CD8-positive, alpha-beta memory T cell (primary cell): ENCODE results near the gene SETDB1. TPM values are rescaled to one million over a fixed set of nuclear protein-coding genes. Genes with fewer than 3 reads are reported as not detected.
A peak's percentile ranks its signal among the peaks of the same experiment; 100 is the strongest.

Source experiments
- CTCF ChIA-PET: fragments of 350-600 bp; sonication (Branson Sonifier 250); formaldehyde crosslinking; loops from one replicate; lab custom pipeline; 2021; ENCODE audit warnings: antibody characterized with exemption; lab: Charles Lee
- POLR2A ChIA-PET: fragments of 350-600 bp; sonication (Branson Sonifier 250); formaldehyde crosslinking; loops from one replicate; lab custom pipeline; 2021; ENCODE audit warnings: antibody characterized with exemption; lab: Charles Lee
- DNase-seq, 5 donors: peaks; one replicate each; pipeline versions ENCODE4 v3.0.0 to v3.0.0-alpha.2; 2020 to 2022; ENCODE audit warnings: mixed read lengths in 1 of 5
- H3K27ac ChIP-seq: one replicate; pipeline ENCODE4 v1.7.0; 2013; ENCODE audit warnings: low read depth, mild to moderate bottlenecking, low read length, moderate library complexity
- H3K27me3 ChIP-seq: 2 replicates; pipeline ENCODE4 v1.7.0; 2013; ENCODE audit warnings: low read length, mild to moderate bottlenecking; ENCODE audit not compliant: insufficient read depth, poor library complexity, severe bottlenecking
- H3K36me3 ChIP-seq: 2 replicates; pipeline ENCODE4 v1.7.0; 2013; ENCODE audit warnings: mild to moderate bottlenecking, low read length, moderate library complexity; ENCODE audit not compliant: insufficient read depth
- H3K4me1 ChIP-seq: 2 replicates; pipeline ENCODE4 v1.7.0; 2013; ENCODE audit warnings: mild to moderate bottlenecking, low read length, moderate library complexity; ENCODE audit not compliant: insufficient read depth
- H3K4me3 ChIP-seq: 2 replicates; pipeline ENCODE4 v1.7.0; 2013; ENCODE audit warnings: mild to moderate bottlenecking, low read length
- H3K9me3 ChIP-seq: 2 replicates; pipeline ENCODE4 v1.7.0; 2013; ENCODE audit warnings: mild to moderate bottlenecking, low read length
- H3K27ac Mint-ChIP-seq, 8 donors: one replicate each; pipeline ENCODE4 v1.8.0; 2020 to 2021; ENCODE audit warnings: mixed read lengths in 8 of 8, mild to moderate bottlenecking in 6 of 8, inconsistent platforms in 3 of 8, moderate library complexity in 3 of 8
- H3K27me3 Mint-ChIP-seq, 2 donors: one replicate each; pipeline ENCODE4 v1.8.0; 2020 to 2021; ENCODE audit warnings: mixed read lengths in 2 of 2, mild to moderate bottlenecking in 1 of 2, moderate library complexity in 1 of 2
- H3K36me3 Mint-ChIP-seq, 3 donors: one replicate each; pipeline ENCODE4 v1.8.0; 2020 to 2021; ENCODE audit warnings: mixed read lengths in 3 of 3, inconsistent platforms in 1 of 3, mild to moderate bottlenecking in 1 of 3
- H3K4me1 Mint-ChIP-seq, 3 donors: one replicate each; pipeline ENCODE4 v1.8.0; 2020 to 2021; ENCODE audit warnings: mixed read lengths in 3 of 3, inconsistent platforms in 1 of 3, mild to moderate bottlenecking in 1 of 3
- H3K4me3 Mint-ChIP-seq, 7 donors: one replicate each; pipeline ENCODE4 v1.8.0; 2020 to 2021; ENCODE audit warnings: mixed read lengths in 7 of 7, mild to moderate bottlenecking in 6 of 7, moderate library complexity in 4 of 7, inconsistent platforms in 2 of 7
- H3K9me3 Mint-ChIP-seq, 5 donors: one replicate each; pipeline ENCODE4 v1.8.0; 2020 to 2022; ENCODE audit warnings: mixed read lengths in 5 of 5, mild to moderate bottlenecking in 3 of 5, moderate library complexity in 2 of 5, inconsistent platforms in 1 of 5
- polyA plus RNA-seq: library from polyadenylated mRNA; unstranded; fragments of 300-500 nt; fragmentation: Illumina TruSeq; gene quantifications from one replicate; pipeline ENCODE4 v1.2.3, GENCODE V29; 2021
- total RNA-seq, 2 experiments: library from RNA; stranded (reverse); gene quantifications; one replicate each; pipeline ENCODE4 v1.2.3, GENCODE V29; 2021

SETDB1 gene
- total and polyA plus RNA-seq, 3 experiments from 2014 or later: 15.5 to 47.5 (median 45.4) TPM

- Histone ChIP-seq H3K27ac (no peak overlapping the region), H3K36me3 (peaks cover 26% of the 10 kb centered on the region), H3K27me3 (no peaks in the 10 kb centered on the region), H3K4me1 (peaks cover 58% of the 10 kb centered on the region), H3K9me3 (no peaks in the 10 kb centered on the region), H3K4me3 (no peak overlapping the region)
- Mint-ChIP-seq H3K27ac (no peak overlapping the region), H3K27me3 (peaks cover 2 to 8% of the 10 kb centered on the region in 2 donors), H3K4me3 (no peak overlapping the region), H3K4me1 (peaks cover 14 to 36% (median 31%) of the 10 kb centered on the region in 3 donors), H3K9me3 (no peaks in the 10 kb centered on the region), H3K36me3 (peaks cover 0 to 5% (median 3%) of the 10 kb centered on the region in 3 donors)
- ChIA-PET POLR2A (no interaction called here), CTCF (interaction anchor here (1.0 kb wide), 1 partner anchor 11 kb away, joined by 4 read pairs; no protein-coding TSS in a partner anchor)
- no peak for DNase-seq
Observed at GRCh38 chr1:150999926-151000325, 73.8 kb downstream of the SETDB1 start.

- no peak for DNase-seq
- H3K9me3 Mint-ChIP-seq: no peaks in the 10 kb centered on the region
- no peak overlapping the region for H3K4me3 Mint-ChIP-seq
- peaks cover 15 to 39% (median 33%) of the 10 kb centered on the region in 3 donors for H3K4me1 Mint-ChIP-seq
- no peak overlapping the region for H3K27ac Mint-ChIP-seq
- Histone ChIP-seq H3K4me3 (no peak overlapping the region), H3K27me3 (no peaks in the 10 kb centered on the region), H3K9me3 (no peaks in the 10 kb centered on the region), H3K36me3 (peaks cover 26% of the 10 kb centered on the region), H3K4me1 (peaks cover 60% of the 10 kb centered on the region), H3K27ac (no peak overlapping the region)
- peaks cover 0 to 5% (median 3%) of the 10 kb centered on the region in 3 donors for H3K36me3 Mint-ChIP-seq
- ChIA-PET CTCF (interaction anchor here (1.0 kb wide), 1 partner anchor 12 kb away, joined by 4 read pairs; no protein-coding TSS in a partner anchor), POLR2A (no interaction called here)
- H3K27me3 Mint-ChIP-seq: peaks cover 2 to 8% of the 10 kb centered on the region in 2 donors
Observed at GRCh38 chr1:151000408-151000807, 74.2 kb downstream of the SETDB1 start.

DNA sequence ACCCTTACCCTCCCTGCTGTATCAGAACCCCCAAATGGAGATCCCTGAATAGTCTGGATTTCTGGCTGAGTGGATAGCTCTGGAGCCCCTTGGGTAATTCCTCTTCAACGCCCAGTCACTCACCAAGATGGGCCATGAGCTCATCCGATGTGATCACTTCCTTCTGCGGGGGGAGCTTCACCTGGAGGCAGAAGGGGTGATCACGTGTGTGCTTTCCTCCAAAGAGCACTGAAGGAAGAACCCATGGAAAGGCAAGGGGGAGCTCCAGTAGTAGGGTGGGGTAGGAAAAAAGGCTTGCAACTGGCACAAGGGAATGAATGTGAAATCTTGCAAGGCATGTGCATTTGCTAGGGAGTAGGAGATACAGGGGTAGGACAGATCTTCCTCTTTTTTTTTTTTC, 75.4 kb downstream of the SETDB1 start:
- H3K27ac ChIP-seq: no peak overlapping the region
- Mint-ChIP-seq H3K36me3 (peaks cover 0 to 5% (median 3%) of the 10 kb centered on the region in 3 donors), H3K4me3 (no peak overlapping the region), H3K27me3 (peaks cover 2 to 8% of the 10 kb centered on the region in 2 donors), H3K4me1 (peaks cover 22 to 45% (median 37%) of the 10 kb centered on the region in 3 donors), H3K27ac (peak overlapping the region in 5 of 8 donors; percentile 14 to 47 (median 23)), H3K9me3 (no peaks in the 10 kb centered on the region)
- H3K36me3 ChIP-seq: peaks cover 26% of the 10 kb centered on the region
- ChIA-PET POLR2A (no interaction called here), CTCF (no interaction called here)
- no peak for DNase-seq
- H3K4me1 ChIP-seq: peaks cover 63% of the 10 kb centered on the region
- H3K27me3 ChIP-seq: no peaks in the 10 kb centered on the region
- no peak overlapping the region for H3K4me3 ChIP-seq
- no peaks in the 10 kb centered on the region for H3K9me3 ChIP-seq

GRCh38 chr1:151002051-151002450, 75.9 kb downstream of the SETDB1 start:
- no peak overlapping the region for H3K4me3 Mint-ChIP-seq
- H3K4me1 Mint-ChIP-seq: peaks cover 26 to 50% (median 42%) of the 10 kb centered on the region in 3 donors
- H3K36me3 Mint-ChIP-seq: peaks cover 0 to 5% (median under 1%) of the 10 kb centered on the region in 3 donors
- Histone ChIP-seq H3K27me3 (no peaks in the 10 kb centered on the region), H3K9me3 (no peaks in the 10 kb centered on the region), H3K27ac (no peak overlapping the region), H3K36me3 (peaks cover 26% of the 10 kb centered on the region), H3K4me3 (peak overlapping the region; percentile 17), H3K4me1 (peaks cover 67% of the 10 kb centered on the region)
- ChIA-PET CTCF (no interaction called here), POLR2A (interaction anchor here (1.0 kb wide), 1 partner anchor 26 kb away, joined by 3 read pairs; no protein-coding TSS in a partner anchor)
- peak overlapping the region in 3 of 8 donors; percentile 17 to 47 (median 30) for H3K27ac Mint-ChIP-seq
- no peak for DNase-seq
- H3K9me3 Mint-ChIP-seq: no peaks in the 10 kb centered on the region
- H3K27me3 Mint-ChIP-seq: peaks cover 2 to 8% of the 10 kb centered on the region in 2 donors

DNA sequence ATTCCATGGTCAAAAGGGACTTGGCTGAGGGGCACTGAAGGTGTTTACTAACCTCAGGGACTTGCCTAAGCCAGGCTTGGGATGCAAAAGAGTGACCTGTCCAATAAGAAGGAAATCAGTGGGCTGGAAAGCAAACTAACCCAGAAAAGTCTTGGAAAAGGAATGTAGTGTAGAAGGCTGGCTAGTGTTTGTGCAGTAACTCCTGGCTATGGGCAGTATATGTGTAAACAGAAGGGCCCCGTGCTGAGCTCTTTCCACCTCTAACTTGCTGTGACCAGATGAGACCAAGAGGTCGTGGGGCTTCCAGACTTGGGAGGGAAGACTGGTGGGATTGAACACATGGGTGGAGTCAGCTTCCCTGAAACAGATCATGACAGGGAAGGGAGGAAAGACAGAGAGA, 76.4 kb downstream of the SETDB1 start:
- H3K36me3 ChIP-seq: peaks cover 26% of the 10 kb centered on the region
- Mint-ChIP-seq H3K27me3 (peaks cover 2 to 8% of the 10 kb centered on the region in 2 donors), H3K27ac (peak overlapping the region in 7 of 8 donors; percentile 20 to 89 (median 70)), H3K36me3 (peaks cover 0 to 3% (median 0%) of the 10 kb centered on the region in 3 donors), H3K4me1 (peaks cover 32 to 56% (median 48%) of the 10 kb centered on the region in 3 donors), H3K4me3 (peak overlapping the region in 6 of 7 donors; percentile 22 to 71 (median 53)), H3K9me3 (no peaks in the 10 kb centered on the region)
- ChIA-PET CTCF (interaction anchor here (1.3 kb wide), 1 partner anchor 24 kb away, joined by 5 read pairs; no protein-coding TSS in a partner anchor), POLR2A (interaction anchor here (1.0 kb wide), 1 partner anchor 27 kb away, joined by 3 read pairs; no protein-coding TSS in a partner anchor)
- H3K27ac ChIP-seq: no peak overlapping the region
- peaks cover 73% of the 10 kb centered on the region for H3K4me1 ChIP-seq
- peak overlapping the region; percentile 17 for H3K4me3 ChIP-seq
- no peaks in the 10 kb centered on the region for H3K27me3 ChIP-seq
- DNase-seq: no peak
- no peaks in the 10 kb centered on the region for H3K9me3 ChIP-seq

DNA sequence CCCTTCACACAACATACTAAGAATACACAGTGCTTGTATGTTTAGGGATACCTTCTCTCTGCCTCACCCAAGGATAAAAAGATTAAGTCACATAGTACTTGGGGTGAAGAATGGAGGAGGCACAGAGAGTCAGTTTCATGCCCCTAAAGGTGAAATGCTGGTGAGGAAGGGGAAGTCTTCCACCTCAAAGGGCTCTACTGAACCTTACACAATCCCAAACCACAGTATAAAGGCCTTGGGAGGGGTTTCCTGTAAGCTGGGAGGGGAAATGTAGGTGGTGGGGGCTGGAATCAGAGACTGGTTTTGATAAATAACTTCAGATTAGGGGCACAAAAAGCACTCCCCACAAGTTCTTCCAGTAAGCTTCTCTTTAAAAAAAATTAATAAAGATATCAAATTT, 77.0 kb downstream of the SETDB1 start:
- Mint-ChIP-seq H3K4me3 (peak overlapping the region in 6 of 7 donors; percentile 8 to 71 (median 47)), H3K36me3 (peaks cover 0 to 3% (median 0%) of the 10 kb centered on the region in 3 donors), H3K27me3 (peaks cover 2 to 8% of the 10 kb centered on the region in 2 donors), H3K9me3 (no peaks in the 10 kb centered on the region), H3K27ac (peak overlapping the region; percentile 20 to 81 (median 60)), H3K4me1 (peaks cover 37 to 61% (median 53%) of the 10 kb centered on the region in 3 donors)
- Histone ChIP-seq H3K27ac (no peak overlapping the region), H3K4me3 (peak overlapping the region; percentile 17), H3K27me3 (no peaks in the 10 kb centered on the region), H3K36me3 (peaks cover 26% of the 10 kb centered on the region), H3K9me3 (no peaks in the 10 kb centered on the region), H3K4me1 (peaks cover 77% of the 10 kb centered on the region)
- POLR2A ChIA-PET: interaction anchor here (1.0 kb wide), 1 partner anchor 27 kb away, joined by 3 read pairs; no protein-coding TSS in a partner anchor
- DNase-seq: peak in 1 of 5 donors; percentile 44
- CTCF ChIA-PET: interaction anchor here (1.3 kb wide), 1 partner anchor 24 kb away, joined by 5 read pairs; no protein-coding TSS in a partner anchor

DNA sequence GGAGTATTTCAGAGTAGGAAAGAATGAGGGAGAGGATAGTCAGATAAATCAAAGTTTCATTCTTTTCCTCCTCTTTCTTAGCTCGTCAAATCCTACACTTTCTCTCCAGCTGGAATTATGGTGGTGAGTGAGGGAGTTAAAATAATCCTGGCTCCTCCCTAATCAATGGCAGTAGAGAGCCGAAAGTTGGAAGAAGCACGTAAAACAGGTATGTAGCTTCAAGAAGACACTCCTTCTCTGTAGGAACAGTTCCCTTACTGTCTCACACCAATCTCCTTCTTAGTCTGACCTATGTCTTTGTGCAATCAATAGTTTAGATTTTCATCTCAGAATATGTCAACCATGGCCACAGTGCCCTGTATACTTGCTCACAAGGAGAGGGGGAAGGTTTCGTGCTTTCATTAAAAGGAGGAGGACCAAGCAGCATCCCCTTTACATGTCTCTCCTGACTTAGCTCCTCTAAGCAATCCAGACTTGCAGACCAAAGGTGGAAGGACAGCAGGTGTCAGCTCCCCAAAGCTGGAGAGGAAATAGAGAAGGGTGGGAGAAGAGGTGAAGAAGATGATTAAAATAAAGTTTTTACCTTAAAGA, 79.7 kb downstream of the SETDB1 start:
- H3K9me3 ChIP-seq: no peaks in the 10 kb centered on the region
- ChIA-PET CTCF (interaction anchor here (0.9 to 3.2 kb wide), 10 partner anchors 10 to 446 kb away, joined by 3 to 26 read pairs (median 4); partner anchors contain the start of gene TNFAIP8L2), POLR2A (interaction anchor here (0.7 to 0.8 kb wide), 2 partner anchors 78 to 376 kb away, joined by 3 to 6 read pairs; no protein-coding TSS in a partner anchor)
- H3K9me3 Mint-ChIP-seq: no peaks in the 10 kb centered on the region
- peaks cover 4% of the 10 kb centered on the region for H3K36me3 ChIP-seq
- no peaks in the 10 kb centered on the region for H3K27me3 ChIP-seq
- DNase-seq: peak in 1 of 5 donors; percentile 21
- H3K27me3 Mint-ChIP-seq: no peaks in the 10 kb centered on the region
- H3K27ac Mint-ChIP-seq: peak overlapping the region; percentile 91 to 100 (median 98)
- H3K4me3 Mint-ChIP-seq: peak overlapping the region; percentile 75 to 98 (median 92)
- peak overlapping the region; percentile 62 for H3K27ac ChIP-seq
- peaks cover 78% of the 10 kb centered on the region for H3K4me1 ChIP-seq
- H3K36me3 Mint-ChIP-seq: peaks cover 0 to 9% (median 0%) of the 10 kb centered on the region in 3 donors
- H3K4me3 ChIP-seq: peak overlapping the region; percentile 77
- peaks cover 56 to 84% (median 79%) of the 10 kb centered on the region in 3 donors for H3K4me1 Mint-ChIP-seq
